DOHH2 (cell line): ENCODE measurements around the gene CAMTA1.

ENCODE experiments used
- H3F3A ChIP-seq: fragments of 200-600 bp; sonication (generic), shearing (Covaris generic); 2 replicates; pipeline ENCODE4 v1.6.0; 2016; ENCODE audit warnings: antibody characterized with exemption, mild to moderate bottlenecking; ENCODE audit not compliant: control insufficient read depth, insufficient read depth
- H3K27ac ChIP-seq: fragments of 200-600 bp; sonication (generic); 2 replicates; pipeline ENCODE4 v1.5.1; 2014; ENCODE audit warnings: low read depth, mild to moderate bottlenecking, low read length, moderate library complexity
- H3K27me3 ChIP-seq: fragments of 200-600 bp; sonication (generic); 2 replicates; pipeline ENCODE4 v1.6.1; 2014; ENCODE audit warnings: mild to moderate bottlenecking, low read length, mixed read lengths; ENCODE audit not compliant: control insufficient read depth
- H3K36me3 ChIP-seq: fragments of 200-600 bp; sonication (generic); 2 replicates; pipeline ENCODE4 v1.6.1; 2014; ENCODE audit warnings: mild to moderate bottlenecking, low read length, moderate library complexity, mixed read lengths; ENCODE audit not compliant: control insufficient read depth
- H3K4me1 ChIP-seq: fragments of 200-600 bp; sonication (generic); 2 replicates; pipeline ENCODE4 v1.6.1; 2014; ENCODE audit warnings: mild to moderate bottlenecking, low read length, mixed read lengths; ENCODE audit not compliant: control insufficient read depth
- H3K4me2 ChIP-seq: fragments of 200-600 bp; sonication (generic); 2 replicates; pipeline ENCODE4 v1.6.0; 2014; ENCODE audit warnings: mild to moderate bottlenecking, low read length, moderate library complexity
- H3K4me3 ChIP-seq: fragments of 200-600 bp; sonication (generic); 2 replicates; pipeline ENCODE4 v1.5.1; 2014; ENCODE audit warnings: mild to moderate bottlenecking, low read length, mixed read lengths
- H3K79me2 ChIP-seq: fragments of 200-600 bp; sonication (generic); 2 replicates; pipeline ENCODE4 v1.6.1; 2014; ENCODE audit warnings: mild to moderate bottlenecking, low read length, mixed read lengths; ENCODE audit not compliant: control insufficient read depth
- H3K9me2 ChIP-seq: fragments of 200-600 bp; sonication (generic); replicated peaks from 2 replicates; pipeline ENCODE4 v1.6.1; 2014; ENCODE audit warnings: mild to moderate bottlenecking, low read length, mixed read lengths; ENCODE audit not compliant: control insufficient read depth
- H3K9me3 ChIP-seq: fragments of 200-600 bp; sonication (generic); 2 replicates; pipeline ENCODE4 v1.6.1; 2014; ENCODE audit warnings: antibody characterized with exemption, low read length, mixed read lengths; ENCODE audit not compliant: control insufficient read depth, insufficient read depth
- H4K20me1 ChIP-seq: fragments of 200-600 bp; sonication (generic); 2 replicates; pipeline ENCODE4 v1.6.0; 2014; ENCODE audit warnings: low read depth, mild to moderate bottlenecking, antibody characterized with exemption, low read length, moderate library complexity; ENCODE audit not compliant: control insufficient read depth, insufficient read depth
- CTCF ChIP-seq: fragments of 200-600 bp; sonication (generic); IDR thresholded peaks from one replicate; pipeline ENCODE4 v1.5.1; 2014; ENCODE audit warnings: antibody characterized with exemption, mild to moderate bottlenecking, low read depth, low read length; ENCODE audit not compliant: poor library complexity, severe bottlenecking
- EZH2phosphoT487 ChIP-seq: fragments of 200-600 bp; sonication (generic); IDR thresholded peaks from 2 replicates; pipeline ENCODE4 v1.6.1; 2017; ENCODE audit warnings: borderline replicate concordance, mild to moderate bottlenecking, antibody characterized with exemption, low read length, moderate library complexity, mixed read lengths

CAMTA1 gene

GRCh38 chr1:7588457-7588827, 803.2 kb downstream of the CAMTA1 start:
- H3K4me2 ChIP-seq = no peak overlapping the region
- no peaks in the 10 kb centered on the region for H3K27me3 ChIP-seq
- no peaks in the 10 kb centered on the region for H4K20me1 ChIP-seq
- H3K4me1 ChIP-seq = no peaks in the 10 kb centered on the region
- H3K9me3 ChIP-seq = no peaks in the 10 kb centered on the region
- no peak overlapping the region for H3K4me3 ChIP-seq
- H3K9me2 ChIP-seq = no peaks in the 10 kb centered on the region
- H3F3A ChIP-seq = no peaks in the 10 kb centered on the region
- TF ChIP-seq EZH2phosphoT487 = no peak
- no peak for TF ChIP-seq CTCF
- no peaks in the 10 kb centered on the region for H3K79me2 ChIP-seq
- H3K27ac ChIP-seq = no peak overlapping the region
- no peaks in the 10 kb centered on the region for H3K36me3 ChIP-seq

- no peak overlapping the region for H3K4me2 ChIP-seq
- H3K27ac ChIP-seq = no peak overlapping the region
- H3K9me3 ChIP-seq = no peaks in the 10 kb centered on the region
- no peak overlapping the region for H3K4me3 ChIP-seq
- TF ChIP-seq CTCF = no peak
- no peak for TF ChIP-seq EZH2phosphoT487
- no peaks in the 10 kb centered on the region for H3K36me3 ChIP-seq
- no peaks in the 10 kb centered on the region for H3K9me2 ChIP-seq
- no peaks in the 10 kb centered on the region for H4K20me1 ChIP-seq
- no peaks in the 10 kb centered on the region for H3F3A ChIP-seq
- H3K27me3 ChIP-seq = no peaks in the 10 kb centered on the region
- H3K4me1 ChIP-seq = no peaks in the 10 kb centered on the region
- H3K79me2 ChIP-seq = no peaks in the 10 kb centered on the region
Measured at GRCh38 chr1:7589080-7589735, 804.0 kb downstream of the CAMTA1 start.

- Histone ChIP-seq H3K27me3 (no peaks in the 10 kb centered on the region), H3K9me2 (no peaks in the 10 kb centered on the region), H3K79me2 (no peaks in the 10 kb centered on the region), H3K9me3 (no peaks in the 10 kb centered on the region), H3K4me2 (no peak overlapping the region), H3K4me1 (no peaks in the 10 kb centered on the region), H3F3A (no peaks in the 10 kb centered on the region), H4K20me1 (no peaks in the 10 kb centered on the region), H3K27ac (no peak overlapping the region), H3K36me3 (no peaks in the 10 kb centered on the region), H3K4me3 (no peak overlapping the region)
- TF ChIP-seq CTCF = no peak
- TF ChIP-seq EZH2phosphoT487 = no peak
Measured at GRCh38 chr1:7589774-7590425, 804.6 kb downstream of the CAMTA1 start.
